GM10847 (cell line): ENCODE measurements around the gene C16orf78.

ENCODE experiments used
- POLR2A ChIP-seq: IDR thresholded peaks from 2 replicates; pipeline ENCODE4 v1.6.1; 2011; ENCODE audit not compliant: insufficient read length; ENCODE audit errors: extremely low read depth

Gene C16orf78, protein sequence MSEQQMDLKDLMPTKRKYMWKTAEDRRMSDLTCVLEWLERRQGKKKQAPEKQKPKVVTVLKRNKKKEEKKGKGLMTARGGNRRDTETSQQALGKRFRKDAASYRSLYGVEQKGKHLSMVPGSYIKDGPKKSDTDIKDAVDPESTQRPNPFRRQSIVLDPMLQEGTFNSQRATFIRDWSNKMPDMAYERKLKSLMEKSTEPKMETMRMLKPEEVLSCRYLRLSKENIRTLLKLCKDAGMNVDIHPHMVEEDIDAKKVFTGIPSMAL

GRCh38 chr16:49373504-49373903 lies at the start of gene C16orf78:
C16orf78 (plus strand) TSS chr16:49373804; CDS start chr16:49373940, 136 bp downstream.
- no peak for TF ChIP-seq POLR2A

DNA sequence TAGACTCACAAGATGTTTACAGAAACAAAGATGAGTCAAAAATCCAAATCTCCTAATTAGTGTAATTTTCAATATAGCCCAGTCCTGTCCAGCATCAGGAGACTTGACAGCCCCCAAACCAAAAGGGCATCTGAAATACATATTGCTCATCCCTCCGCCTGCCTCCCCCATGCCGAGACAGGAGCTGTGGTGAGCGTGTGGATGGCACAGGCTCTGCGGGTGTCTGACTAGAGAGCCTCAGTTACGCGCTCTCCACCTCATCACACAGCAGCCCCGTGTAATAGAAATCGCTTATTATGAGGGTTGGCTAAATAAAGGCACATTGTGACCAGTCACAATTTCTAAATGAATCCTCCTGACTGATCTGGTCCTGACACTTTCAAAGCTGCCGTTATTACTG lies 48.9 kb upstream of the C16orf78 start:
- TF ChIP-seq POLR2A: no peak

DNA sequence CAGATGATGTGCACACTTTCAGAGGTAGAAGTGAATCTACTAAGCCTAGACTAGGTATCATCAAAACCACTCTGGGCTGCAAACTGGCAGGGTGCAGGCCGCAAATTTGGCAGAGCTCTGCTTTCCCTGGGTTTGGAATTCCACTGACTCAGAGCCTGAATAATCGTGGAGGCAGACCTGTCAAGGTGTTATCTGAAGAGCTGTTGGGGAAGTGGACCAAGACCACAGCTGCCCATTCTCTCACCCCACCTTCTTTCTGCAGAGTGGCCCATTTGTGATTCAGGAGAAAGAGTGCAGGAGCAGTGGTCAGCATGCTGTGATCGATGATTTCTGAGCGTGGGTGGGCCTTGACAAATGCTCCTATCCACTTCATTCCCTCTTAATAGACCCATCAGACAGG lies 46.1 kb upstream of the C16orf78 start:
- TF ChIP-seq POLR2A: no peak

- TF ChIP-seq POLR2A: no peak
These were observed 45.3 kb upstream of the C16orf78 start for GRCh38 chr16:49328325-49328724.

- no peak for TF ChIP-seq POLR2A
These were observed 42.9 kb upstream of the C16orf78 start for GRCh38 chr16:49330562-49331201.

- TF ChIP-seq POLR2A: no peak
These were observed 40.9 kb upstream of the C16orf78 start for GRCh38 chr16:49332589-49333258.

DNA sequence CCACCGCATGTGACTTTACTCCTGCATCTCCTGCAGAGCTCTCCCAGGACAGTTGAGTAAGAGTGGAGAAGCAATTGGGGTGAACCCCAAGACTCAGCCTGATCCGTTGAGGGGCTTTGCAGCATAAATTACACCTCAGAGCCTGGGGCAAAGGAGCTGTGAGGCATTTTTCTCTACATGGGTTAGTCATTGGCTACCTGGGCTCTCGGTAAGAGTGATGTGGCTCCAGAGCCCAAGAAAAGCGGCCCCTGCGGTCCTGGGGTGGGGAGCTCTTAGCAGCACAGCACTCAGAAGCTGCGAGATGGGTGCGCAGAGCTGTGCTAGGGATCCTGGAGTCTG lies 40.4 kb upstream of the C16orf78 start:
- TF ChIP-seq POLR2A: no peak

DNA sequence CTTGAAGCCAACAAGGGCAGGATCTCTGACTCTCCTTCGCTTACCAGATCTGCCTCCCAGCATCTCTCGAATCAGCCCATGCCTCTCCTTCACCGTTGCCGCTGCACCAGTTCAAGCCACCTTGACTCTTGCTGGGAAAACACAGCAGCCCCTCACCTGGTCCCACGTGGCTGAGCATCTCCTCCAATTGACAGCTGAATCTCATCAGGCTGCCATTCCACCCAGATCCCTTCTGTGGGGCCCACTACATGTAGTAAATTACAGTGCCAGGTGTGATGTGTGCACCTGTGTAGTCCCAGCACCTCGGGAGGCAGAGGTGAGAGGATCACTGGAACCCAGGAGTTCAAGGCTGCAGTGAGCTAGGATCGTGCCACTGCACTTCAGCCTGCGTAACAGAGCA lies 37.8 kb upstream of the C16orf78 start:
- no peak for TF ChIP-seq POLR2A

GRCh38 chr16:49336581-49336980 lies 37.0 kb upstream of the C16orf78 start:
- no peak for TF ChIP-seq POLR2A

DNA sequence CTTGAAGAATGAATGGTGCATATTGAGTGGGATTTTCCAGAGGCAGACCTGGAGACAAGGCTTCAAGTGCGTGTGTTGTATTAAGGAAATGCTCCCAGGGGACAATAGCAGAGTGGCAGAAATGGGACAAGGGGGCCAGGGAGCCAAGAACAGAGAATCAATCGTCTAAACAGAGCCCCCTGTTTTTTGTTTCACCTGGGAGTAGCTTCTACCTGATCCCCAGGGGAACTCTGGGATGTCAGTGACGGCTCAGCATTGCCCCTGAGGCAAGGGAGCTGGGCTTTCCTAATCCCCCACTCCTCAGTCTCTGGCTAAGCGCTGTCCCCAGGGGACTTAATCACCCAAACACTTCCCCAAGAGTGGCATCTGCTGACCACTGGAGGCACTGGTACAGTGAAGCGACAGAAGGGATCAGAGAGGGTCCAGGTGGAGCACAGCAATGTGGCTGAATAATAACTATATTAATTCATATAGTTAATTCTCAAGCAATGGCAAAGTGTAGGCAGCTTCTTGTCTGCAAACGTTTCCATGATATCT lies 35.7 kb upstream of the C16orf78 start:
- TF ChIP-seq POLR2A: no peak

DNA sequence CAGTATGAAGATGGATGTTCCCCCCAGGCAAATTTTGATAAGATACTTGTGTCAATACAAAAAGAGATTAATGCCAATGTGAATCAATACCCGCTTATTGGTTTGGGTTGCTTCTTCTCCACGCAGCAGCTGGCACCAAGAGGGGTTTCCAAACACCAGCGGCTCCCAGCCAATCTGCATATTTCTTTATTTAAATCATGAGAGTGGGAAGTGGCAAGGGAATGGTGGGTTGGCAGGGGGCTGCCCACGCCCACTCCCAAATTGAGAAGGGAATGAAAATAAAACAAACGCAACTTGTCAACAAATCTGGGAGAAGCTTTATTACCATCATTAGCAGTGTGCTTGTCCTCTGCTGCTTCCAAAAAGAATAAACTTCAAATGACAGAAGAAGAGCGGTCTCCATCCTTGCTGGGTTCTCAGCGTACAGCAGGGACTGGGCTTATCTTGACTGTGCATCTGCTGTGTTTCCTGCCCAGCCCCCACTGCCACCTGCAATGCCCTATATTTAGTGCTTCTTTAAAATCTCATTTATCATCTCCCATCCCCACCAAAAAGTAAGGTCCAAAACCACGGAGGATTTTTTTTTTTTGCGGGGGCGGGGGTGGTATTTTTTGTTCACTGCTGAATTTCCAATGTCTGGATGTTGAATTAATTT lies 34.9 kb upstream of the C16orf78 start:
- TF ChIP-seq POLR2A: no peak

DNA sequence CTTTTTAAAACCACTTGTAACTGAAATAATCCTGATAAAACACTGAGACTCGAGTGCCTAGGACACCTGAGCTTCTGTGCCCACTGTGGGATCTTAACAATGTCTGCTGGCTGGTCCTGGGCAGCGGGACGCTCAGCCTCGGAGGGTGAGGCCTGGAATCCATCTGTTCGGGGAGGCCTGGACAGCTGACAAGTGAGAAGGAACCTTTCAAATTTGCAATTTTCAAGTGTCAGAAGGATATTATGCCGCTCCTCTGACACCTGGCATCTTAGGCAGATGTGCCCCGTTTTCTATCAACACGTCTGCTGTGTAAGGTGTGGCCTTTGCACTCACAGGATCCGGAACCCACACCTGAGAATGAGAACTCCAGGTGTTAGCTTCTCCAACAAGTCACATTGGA lies 33.1 kb upstream of the C16orf78 start:
- TF ChIP-seq POLR2A: no peak

DNA sequence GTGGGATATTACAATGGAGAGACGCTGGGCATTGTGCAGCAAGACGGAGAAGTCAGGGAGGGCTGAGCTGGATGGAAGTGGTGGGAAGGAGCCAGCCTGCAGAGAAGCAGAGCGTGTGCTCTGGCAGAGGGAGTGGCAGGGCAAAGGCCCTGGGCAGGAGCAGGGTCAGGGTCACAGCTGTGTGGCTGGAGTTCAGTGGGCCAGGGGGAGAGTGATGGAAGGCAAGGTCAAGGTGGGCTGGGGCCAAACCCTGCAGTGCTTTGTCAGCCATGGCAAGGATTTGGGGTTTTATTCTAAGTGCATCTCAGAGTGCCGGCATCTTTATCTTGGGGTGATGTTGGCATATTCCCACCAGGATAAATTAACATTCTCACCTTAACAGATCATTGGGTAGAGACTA lies 31.9 kb upstream of the C16orf78 start:
- no peak for TF ChIP-seq POLR2A

- no peak for TF ChIP-seq POLR2A
These were observed 31.0 kb upstream of the C16orf78 start for GRCh38 chr16:49342336-49343265.

GRCh38 chr16:49343291-49343690 lies 30.3 kb upstream of the C16orf78 start:
- no peak for TF ChIP-seq POLR2A
